ENCODE results near the gene C16orf54. TPM values are rescaled to one million over a fixed set of nuclear protein-coding genes. Genes with fewer than 3 reads are reported as not detected.

The C16orf54 gene
- total RNA-seq, 1 experiment from 2014 or later = 0.15 TPM

DNA sequence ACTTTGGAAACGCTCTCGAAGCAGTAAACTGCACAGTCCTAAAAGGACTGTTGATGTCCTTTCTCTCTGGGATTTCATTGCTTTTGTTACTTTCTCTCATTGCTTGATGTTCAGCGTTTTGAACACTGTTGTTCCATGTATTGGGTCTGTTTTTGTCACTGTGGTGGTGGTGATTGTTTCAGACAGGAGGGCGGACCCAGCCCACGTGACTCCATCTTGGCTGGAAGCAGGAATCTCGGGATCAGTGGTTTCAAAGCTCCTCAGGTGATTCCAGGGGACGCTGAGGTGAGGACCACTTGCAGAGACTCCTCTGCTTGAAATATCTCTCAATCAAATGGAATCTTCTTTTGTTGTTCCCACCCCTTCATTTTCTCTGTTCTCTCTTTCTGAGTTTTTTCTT is 18.3 kb downstream of the C16orf54 start:
- Histone ChIP-seq H3K4me3 (replicated peaks in 1 of 2; ENCODE audit: low read depth in 1 of 2, low read length in 2 of 2) (no peak overlapping the region), H3K9me3 (ENCODE audit: control insufficient read depth in 1 of 2, insufficient read depth in 1 of 2, low read depth in 1 of 2, low read length in 2 of 2) (no peaks in the 10 kb centered on the region), H3K27me3 (ENCODE audit: insufficient read depth, low read length) (no peaks in the 10 kb centered on the region), H3K79me2 (ENCODE audit: insufficient read depth, low read length) (no peaks in the 10 kb centered on the region), H3K4me1 (ENCODE audit: control insufficient read depth in 1 of 2, insufficient read depth in 2 of 2, low read length in 2 of 2) (peaks cover 4 to 10% of the 10 kb centered on the region in 2 experiments; a peak in 3 of 4 replicates), H4K20me1 (ENCODE audit: insufficient read depth) (no peaks in the 10 kb centered on the region), H3K36me3 (ENCODE audit: control insufficient read depth in 1 of 2, insufficient read depth in 2 of 2, low read length in 2 of 2) (no peaks in the 10 kb centered on the region), H3K9me2 (ENCODE audit: insufficient read depth) (no peaks in the 10 kb centered on the region), H3K4me2 (ENCODE audit: low read length) (no peak overlapping the region), H3K27ac (ENCODE audit: low read depth, low read length) (no peak overlapping the region), H3K9ac (ENCODE audit: low read length) (no peak overlapping the region), H2AFZ (ENCODE audit: low read depth, low read length, poor library complexity, severe bottlenecking) (no peak overlapping the region)
- no TSS peak for BruUV-seq (replicated peaks)
- ATAC-seq = no peak
- intact Hi-C loops (cut with micrococcal nuclease) = no loop called here
- RAD21 ChIA-PET (ENCODE audit: low non-redundant PET in 1 of 2, low total read pairs in 2 of 2, uncharacterized antibody in 2 of 2, unreplicated experiment in 2 of 2) = interaction anchor here in 1 of 2 experiments (1.1 kb wide), 1 partner anchor 36 kb away, joined by 17 read pairs; no protein-coding TSS in a partner anchor
- CTCF ChIA-PET = no interaction called here
- POLR2A ChIA-PET = no interaction called here
- DNase-seq (ENCODE audit: low read depth, low spot score) = no peak
- TF ChIP-seq, protein P1, sequence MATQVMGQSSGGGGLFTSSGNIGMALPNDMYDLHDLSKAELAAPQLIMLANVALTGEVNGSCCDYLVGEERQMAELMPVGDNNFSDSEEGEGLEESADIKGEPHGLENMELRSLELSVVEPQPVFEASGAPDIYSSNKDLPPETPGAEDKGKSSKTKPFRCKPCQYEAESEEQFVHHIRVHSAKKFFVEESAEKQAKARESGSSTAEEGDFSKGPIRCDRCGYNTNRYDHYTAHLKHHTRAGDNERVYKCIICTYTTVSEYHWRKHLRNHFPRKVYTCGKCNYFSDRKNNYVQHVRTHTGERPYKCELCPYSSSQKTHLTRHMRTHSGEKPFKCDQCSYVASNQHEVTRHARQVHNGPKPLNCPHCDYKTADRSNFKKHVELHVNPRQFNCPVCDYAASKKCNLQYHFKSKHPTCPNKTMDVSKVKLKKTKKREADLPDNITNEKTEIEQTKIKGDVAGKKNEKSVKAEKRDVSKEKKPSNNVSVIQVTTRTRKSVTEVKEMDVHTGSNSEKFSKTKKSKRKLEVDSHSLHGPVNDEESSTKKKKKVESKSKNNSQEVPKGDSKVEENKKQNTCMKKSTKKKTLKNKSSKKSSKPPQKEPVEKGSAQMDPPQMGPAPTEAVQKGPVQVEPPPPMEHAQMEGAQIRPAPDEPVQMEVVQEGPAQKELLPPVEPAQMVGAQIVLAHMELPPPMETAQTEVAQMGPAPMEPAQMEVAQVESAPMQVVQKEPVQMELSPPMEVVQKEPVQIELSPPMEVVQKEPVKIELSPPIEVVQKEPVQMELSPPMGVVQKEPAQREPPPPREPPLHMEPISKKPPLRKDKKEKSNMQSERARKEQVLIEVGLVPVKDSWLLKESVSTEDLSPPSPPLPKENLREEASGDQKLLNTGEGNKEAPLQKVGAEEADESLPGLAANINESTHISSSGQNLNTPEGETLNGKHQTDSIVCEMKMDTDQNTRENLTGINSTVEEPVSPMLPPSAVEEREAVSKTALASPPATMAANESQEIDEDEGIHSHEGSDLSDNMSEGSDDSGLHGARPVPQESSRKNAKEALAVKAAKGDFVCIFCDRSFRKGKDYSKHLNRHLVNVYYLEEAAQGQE (IDR thresholded peaks at IDR 0.05; ENCODE audit: low read depth) = no peak
- TF ChIP-seq EZH2 (IDR thresholded peaks at IDR 0.05) (no peak), POLR2AphosphoS5 (IDR thresholded peaks at IDR 0.05; ENCODE audit: low read depth, low read length) (no peak), YY1 (IDR thresholded peaks at IDR 0.05; ENCODE audit: extremely low read depth, insufficient replicate concordance, low read depth, low read length) (no peak), JUND (IDR thresholded peaks at IDR 0.05) (no peak), ELF1 (IDR thresholded peaks at IDR 0.05; ENCODE audit: borderline replicate concordance, low read depth) (no peak), ZFX (IDR thresholded peaks at IDR 0.05) (no peak), ZNF274 (IDR thresholded peaks at IDR 0.05; ENCODE audit: low read depth, low read length) (no peak), TCF7L2 (IDR thresholded peaks at IDR 0.05; ENCODE audit: borderline replicate concordance, extremely low read depth, insufficient read depth, insufficient read length) (no peak), FOSL1 (IDR thresholded peaks at IDR 0.05; ENCODE audit: low read depth) (no peak), POLR2A (IDR thresholded peaks at IDR 0.05; ENCODE audit: borderline replicate concordance, extremely low read depth, insufficient read depth, insufficient read length) (no peak), CBX3 (IDR thresholded peaks at IDR 0.05; ENCODE audit: low read depth) (no peak)
- TF ChIP-seq, protein P2, sequence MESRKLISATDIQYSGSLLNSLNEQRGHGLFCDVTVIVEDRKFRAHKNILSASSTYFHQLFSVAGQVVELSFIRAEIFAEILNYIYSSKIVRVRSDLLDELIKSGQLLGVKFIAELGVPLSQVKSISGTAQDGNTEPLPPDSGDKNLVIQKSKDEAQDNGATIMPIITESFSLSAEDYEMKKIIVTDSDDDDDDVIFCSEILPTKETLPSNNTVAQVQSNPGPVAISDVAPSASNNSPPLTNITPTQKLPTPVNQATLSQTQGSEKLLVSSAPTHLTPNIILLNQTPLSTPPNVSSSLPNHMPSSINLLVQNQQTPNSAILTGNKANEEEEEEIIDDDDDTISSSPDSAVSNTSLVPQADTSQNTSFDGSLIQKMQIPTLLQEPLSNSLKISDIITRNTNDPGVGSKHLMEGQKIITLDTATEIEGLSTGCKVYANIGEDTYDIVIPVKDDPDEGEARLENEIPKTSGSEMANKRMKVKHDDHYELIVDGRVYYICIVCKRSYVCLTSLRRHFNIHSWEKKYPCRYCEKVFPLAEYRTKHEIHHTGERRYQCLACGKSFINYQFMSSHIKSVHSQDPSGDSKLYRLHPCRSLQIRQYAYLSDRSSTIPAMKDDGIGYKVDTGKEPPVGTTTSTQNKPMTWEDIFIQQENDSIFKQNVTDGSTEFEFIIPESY (IDR thresholded peaks at IDR 0.05; ENCODE audit: extremely low read depth, insufficient replicate concordance, low read length) = no peak
- TF ChIP-seq, protein P3, sequence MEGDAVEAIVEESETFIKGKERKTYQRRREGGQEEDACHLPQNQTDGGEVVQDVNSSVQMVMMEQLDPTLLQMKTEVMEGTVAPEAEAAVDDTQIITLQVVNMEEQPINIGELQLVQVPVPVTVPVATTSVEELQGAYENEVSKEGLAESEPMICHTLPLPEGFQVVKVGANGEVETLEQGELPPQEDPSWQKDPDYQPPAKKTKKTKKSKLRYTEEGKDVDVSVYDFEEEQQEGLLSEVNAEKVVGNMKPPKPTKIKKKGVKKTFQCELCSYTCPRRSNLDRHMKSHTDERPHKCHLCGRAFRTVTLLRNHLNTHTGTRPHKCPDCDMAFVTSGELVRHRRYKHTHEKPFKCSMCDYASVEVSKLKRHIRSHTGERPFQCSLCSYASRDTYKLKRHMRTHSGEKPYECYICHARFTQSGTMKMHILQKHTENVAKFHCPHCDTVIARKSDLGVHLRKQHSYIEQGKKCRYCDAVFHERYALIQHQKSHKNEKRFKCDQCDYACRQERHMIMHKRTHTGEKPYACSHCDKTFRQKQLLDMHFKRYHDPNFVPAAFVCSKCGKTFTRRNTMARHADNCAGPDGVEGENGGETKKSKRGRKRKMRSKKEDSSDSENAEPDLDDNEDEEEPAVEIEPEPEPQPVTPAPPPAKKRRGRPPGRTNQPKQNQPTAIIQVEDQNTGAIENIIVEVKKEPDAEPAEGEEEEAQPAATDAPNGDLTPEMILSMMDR (IDR thresholded peaks at IDR 0.05 in 2 of 3, conservative IDR thresholded peaks at IDR 0.05 in 1 of 3; ENCODE audit: borderline replicate concordance in 1 of 3, insufficient read depth in 1 of 3, low read depth in 2 of 3, low read length in 2 of 3) = no peak
- TF ChIP-seq, protein P4, sequence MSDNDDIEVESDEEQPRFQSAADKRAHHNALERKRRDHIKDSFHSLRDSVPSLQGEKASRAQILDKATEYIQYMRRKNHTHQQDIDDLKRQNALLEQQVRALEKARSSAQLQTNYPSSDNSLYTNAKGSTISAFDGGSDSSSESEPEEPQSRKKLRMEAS (IDR thresholded peaks at IDR 0.05) = no peak
